Activated CD8-positive, alpha-beta memory T cell treated with anti-CD3 and anti-CD28 coated beads for 4 hours (primary cell): ENCODE measurements around the gene USP16.

Experiments used
- DNase-seq, 2 donors: peaks; one replicate each; pipeline ENCODE4 v3.0.0-alpha.2; 2020; ENCODE audit warnings: low read depth in 2 of 2

USP16 gene

DNA sequence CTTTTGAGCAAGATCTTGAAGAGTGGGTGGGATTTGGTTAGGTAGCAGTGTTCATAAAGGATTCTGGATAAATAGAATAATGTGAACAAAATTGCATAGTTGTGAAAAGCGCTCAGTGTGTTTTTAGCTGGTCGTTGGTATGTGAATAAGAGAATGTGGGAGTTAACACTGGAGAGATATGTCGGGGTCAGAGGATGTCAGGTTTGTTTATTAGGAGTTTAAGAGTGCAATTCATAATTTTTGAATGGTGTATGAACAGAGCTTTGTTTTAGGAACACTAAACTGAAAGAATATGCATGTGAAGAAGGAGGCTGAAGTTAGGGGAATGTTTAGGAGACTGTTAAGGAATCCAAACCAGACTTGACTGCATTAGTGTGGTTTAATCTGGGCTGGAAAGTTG is 9.4 kb downstream of the USP16 start:
- no peak for DNase-seq

DNA sequence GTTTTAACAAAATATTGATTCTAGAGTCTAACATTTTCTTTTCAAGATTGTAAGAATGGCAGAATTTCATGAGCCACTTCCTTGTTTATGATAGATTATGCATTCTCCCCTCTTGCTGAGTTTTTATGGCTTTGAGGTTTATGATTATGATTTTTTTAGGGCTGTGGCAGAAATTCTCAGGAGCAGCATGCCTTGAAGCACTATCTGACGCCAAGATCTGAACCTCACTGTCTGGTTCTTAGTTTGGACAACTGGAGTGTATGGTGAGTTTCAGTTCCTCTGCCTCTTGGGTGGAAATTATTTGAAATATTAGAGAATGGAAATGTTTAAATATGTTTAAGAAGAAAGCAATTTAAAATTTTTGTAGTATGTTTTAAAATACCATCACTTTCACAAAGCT is 10.2 kb downstream of the USP16 start:
- no peak for DNase-seq

DNA sequence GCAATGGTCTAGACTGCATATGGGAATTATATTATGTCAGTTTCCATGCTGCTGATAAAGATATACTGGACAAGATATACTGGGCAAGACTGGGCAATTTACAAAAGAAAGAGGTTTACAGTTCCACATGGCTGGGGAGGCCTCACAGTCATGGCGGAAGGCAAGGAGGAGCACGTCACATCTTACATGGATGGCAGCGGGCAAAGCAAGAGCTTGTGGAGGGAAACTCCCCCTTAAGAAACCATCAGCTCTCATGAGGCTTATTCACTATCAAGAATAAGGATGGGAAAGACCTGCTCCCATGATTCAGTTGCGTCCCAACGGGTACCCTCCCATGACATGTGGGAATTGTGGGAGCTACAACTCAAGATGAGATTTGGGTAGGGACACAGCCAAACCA is 27.8 kb downstream of the USP16 start:
- no peak for DNase-seq

DNA sequence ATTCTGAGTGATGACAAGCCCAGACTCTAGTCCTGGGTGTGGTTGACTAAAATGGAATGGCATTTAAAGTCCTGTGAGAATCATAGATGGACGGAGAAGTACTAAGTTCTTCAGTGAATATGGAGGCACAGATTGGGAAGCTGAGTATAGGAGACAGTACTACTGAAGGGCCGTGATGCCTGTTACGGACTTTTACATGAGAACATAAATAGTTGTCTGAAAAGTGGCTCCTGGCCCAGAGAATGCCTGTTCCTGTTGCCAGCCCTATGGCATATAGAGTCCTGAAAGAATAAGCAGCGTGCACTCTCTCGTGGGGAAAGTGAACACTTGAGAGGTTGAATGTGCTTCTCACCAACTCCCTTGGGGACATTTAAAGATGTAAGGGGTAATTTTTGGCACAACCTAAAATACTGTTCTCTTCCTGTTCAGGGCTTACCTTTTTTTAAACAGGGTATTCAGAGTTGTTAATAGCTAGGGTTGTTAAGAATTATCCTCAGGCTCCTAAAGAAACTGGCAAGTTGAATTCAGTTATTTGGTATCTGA is 28.6 kb downstream of the USP16 start:
- no peak for DNase-seq

DNA sequence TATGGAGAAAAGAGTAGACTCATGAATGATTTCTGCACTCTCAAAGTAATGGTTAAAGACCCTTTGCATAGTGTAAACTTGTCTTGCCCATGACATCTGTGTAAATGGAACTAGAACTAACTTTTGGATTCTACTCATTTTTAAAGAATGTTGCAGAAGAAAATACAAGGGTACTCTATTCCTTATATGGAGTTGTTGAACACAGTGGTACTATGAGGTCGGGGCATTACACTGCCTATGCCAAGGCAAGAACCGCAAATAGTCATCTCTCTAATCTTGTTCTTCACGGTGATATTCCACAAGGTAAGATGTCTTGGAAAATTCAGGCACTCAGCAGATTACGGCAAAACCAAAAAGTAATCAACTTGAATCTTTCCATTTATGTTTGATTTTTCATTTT is 29.2 kb downstream of the USP16 start:
- DNase-seq = no peak

DNA sequence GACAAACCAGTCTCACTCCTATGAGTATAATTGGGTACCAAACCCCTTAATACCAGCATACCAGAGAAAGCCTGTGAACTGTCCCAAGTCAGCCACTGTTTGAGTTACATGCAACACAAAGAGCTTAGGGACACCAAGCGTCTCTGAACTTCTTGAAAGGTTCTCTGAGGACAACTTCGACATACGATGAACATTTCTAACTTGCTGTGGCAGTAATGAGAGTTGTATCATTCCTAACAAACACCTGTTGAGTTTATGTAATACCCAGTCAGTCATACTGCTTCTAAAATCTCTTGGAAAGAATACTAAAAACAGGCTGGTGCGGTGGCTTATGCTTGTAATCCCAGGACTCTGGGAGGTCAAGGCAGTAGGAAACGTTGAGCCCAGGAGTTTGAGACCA is 30.6 kb downstream of the USP16 start:
- DNase-seq = no peak

DNA sequence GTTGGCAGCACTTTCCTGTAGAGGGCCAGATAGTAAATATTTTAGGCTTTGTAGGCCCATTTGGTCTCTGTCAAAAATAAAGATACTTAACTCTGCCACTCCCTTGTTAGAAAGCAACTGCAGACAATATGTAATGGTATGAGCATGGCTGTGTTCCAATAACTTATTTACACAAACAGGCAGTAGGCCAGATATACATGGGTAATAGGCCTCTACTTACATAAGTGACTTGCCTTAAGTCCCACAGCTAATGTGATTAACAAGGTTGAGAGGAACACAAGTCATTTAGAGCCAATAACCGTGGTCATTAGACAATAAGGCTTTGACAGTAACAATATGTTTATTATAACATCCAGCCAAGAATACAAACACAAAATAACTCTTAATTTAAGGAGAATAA is 31.5 kb downstream of the USP16 start:
- no peak for DNase-seq

DNA sequence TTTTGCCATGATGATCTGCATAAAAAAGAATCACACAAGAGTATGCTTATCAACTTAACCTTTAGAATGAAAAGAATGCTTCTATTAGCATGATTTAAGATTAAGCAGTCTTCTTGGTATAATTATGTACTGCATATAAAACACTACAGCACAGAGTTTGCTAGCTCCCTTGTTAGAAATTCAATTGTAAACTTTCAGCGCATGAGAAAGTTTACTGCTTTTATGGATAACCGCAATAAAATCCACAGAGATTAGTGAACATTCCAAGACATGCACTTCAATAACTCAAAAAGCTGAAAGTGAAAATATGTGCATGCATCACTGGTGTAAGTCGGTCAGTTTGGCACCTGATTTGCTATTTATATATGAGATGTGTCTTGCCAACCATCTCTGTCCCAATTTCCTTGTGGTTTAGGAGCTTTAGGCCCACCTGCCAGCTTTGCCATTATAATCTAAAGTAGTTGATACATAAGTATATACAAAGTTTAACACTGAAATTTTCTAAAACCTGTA is 32.1 kb downstream of the USP16 start:
- DNase-seq = no peak

DNA sequence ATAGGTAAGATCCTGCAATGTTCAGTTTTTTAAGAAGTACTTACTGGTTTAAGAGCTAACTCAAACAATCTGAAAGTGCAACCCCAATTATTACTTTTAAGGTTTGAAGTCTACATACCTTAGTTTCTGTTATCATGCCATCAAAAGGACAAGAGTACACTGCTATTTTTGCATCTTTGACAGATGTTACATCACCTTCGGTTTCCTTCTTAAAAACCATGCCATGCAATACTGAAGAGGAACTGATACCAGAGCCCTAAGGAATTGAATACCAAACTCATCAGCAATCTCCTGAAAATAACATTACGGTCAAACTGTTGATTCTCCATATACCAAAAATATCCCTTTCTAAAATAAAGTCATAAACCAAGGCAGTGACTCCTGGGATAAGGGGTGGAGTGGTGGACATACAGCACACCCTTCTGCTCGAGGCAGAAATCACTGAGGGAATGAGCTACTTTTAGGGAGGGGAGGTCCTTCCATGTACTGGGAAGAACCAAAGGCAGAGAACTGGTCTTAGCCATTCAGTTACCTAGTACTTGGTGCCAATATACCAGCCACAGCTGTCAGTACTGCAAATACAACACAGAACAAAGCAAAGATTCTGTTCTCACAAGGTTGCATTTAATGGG is 40.5 kb downstream of the USP16 start:
- no peak for DNase-seq

DNA sequence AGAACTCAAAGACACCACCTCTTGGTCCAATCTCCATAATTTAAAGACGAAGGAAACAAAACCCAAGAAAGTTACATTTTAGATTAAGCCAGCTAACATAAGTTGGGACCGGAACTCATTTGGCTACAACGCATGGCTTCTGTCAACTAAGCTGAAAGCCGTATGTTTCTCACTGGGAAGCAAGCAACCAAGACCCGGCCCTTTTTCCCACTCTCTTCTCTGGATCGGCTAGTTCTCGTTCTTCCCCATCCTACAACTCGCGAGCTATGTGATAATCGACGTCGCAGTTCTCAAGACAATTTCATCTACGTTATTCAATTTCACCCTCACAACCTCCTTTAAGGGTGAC is 48.4 kb downstream of the USP16 start:
- DNase-seq = no peak

DNA sequence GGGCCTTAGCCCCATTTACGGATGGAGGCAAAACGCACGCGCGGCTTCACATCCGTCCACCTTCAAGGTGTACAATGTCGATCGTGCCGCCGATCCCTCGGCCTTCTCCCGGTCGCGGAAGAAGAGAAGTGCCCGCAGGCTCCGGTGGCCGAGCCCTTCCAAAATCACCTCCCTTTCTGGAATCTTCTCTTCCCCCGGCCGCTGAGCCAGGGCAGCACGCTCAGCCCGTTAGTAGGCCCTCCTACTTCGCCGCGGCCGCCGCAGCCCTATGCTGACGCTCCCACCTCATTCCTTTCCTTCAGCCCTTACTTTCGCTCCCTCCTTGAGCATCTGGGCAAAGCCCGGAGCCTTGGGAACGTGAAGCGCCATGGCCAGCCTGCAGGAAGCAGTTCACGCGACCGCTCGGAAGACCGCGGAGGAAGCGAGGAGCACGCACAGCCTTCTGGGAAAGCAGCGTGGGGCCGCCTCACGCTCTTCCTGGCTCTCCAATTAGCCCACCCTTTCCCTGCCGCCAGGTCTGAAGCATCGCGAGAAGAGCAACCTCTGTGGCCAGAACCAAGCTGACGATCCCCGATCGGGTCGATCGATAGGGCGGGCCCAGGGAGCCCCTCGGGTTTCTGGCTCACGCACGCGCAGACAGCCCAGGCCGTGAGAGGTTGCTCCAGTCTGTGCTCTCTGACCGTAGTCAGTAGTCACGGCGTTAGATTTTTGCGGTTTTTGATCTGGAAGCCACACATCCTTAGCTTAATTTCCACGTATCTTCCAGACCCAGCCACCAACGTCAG is 48.9 kb downstream of the USP16 start, which contains the start of gene CCT8:
Gene CCT8 (minus strand): TSS at position 427 of the 785 bp plus-strand sequence. CDS start 58 bp downstream, at position 369.
- peak; percentile 96 to 99 for DNase-seq

DNA sequence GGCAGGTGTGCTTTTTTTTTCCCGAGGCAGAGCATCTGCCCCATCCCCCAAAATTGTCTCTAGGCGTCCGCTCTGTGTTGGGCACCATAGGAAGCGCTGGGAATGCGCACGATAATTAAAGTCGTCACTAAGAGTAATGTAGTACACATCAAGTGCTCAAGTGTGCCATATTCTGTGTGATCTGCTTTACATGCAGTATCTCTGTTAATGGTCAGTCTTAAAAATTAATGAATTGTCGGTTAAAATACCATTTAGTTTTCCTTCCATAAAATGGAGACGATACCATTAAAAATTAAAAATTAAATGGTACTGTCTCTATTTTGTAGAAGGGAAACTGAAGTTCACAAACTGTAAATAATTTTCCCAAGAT is 49.5 kb downstream of the USP16 start:
- DNase-seq = no peak

DNA sequence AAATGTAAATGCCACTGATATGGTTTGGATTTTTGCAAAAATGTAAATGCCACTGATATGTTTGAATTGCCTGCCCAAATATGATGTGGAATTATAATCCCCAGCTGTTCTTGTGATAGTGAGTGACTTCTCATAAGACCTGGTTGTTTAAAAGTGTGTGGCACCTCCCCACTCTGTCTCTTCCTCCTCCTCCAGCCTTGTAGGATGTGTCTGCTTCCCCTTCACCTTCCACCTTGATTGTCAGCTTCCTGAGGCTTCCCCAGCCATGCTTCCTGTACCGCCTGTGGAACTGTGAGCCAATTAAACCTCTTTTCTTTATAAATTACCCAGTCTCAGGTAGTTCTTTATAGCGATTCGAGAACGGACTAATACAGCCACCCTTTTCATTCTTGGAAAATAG is 50.3 kb downstream of the USP16 start:
- no peak for DNase-seq

DNA sequence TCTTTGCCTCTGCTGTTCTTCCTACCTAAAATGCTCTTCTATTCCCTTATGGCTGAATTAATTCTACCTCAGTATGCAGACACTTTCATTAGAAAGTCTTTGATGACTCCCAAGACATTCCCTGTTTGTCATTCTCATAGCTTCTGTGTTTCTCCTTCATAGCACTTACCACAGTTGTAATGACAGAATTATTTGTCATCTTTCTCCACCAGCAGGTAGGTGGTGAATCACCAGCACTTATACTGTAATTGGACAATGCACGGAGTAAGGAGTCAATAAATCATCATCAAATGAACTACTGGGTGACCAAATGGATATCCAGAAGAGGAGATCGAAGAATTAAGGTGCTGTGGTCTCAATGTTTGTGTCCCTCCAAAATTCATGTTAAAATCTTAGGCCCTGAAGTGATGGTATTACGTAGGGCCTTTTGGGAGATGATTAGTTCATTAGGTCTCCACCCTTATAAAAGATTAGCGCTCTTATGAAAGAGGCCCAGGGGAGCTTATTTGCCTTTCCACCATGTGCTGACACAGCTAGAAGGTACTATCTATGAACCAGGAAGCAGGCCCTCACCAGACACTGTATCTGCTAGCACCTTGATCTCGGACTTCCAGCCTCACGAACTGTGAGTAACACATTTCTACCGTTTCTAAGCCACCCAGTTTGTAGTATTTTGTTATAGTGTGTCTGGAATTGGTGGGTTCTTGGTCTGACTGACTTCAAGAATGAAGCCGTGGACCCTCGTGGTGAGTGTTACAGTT is 51.4 kb downstream of the USP16 start:
- DNase-seq = no peak

DNA sequence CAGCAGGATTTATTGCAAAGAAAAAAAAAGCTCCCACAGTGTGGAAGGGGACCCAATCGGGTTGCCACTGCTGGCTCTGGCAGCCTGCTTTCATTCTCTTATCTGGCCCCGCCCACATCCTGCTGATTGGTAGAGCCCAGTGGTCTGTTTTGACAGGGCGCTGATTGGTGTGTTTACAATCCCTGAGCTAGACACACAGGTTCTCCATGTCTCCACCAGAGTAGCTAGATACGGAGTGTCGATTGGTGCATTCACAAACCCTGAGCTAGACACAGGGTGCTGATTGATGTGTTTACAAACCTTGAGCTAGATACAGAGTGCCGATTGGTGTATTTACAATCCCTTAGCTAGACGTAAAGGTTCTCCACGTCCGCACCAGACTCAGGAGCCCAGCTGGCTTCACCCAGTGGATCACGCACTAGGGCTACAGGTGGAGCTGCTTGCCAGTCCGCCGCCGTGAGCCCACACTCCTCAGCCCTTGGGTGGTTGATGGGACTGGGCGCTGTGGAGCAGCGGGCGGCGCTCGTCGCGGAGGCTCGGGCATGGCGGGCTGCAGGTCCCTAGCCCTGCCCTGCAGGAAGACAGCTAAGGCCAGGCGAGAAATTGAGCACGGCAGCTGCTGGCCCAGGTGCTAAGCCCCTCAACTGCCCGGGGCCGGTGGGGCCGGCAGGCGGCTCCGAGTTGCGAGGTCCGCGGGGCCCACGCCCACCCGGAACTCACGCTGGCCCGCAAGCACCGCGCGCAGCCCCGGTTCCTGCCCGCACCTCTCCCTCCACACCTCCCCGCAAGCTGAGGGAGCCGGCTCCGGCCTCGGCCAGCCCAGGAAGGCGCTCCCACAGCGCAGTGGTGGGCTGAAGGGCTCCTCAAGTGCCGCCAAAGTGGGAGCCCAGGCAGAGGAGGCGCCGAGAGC is 52.5 kb downstream of the USP16 start:
- DNase-seq = peak in 1 of 2 donors; percentile 48

DNA sequence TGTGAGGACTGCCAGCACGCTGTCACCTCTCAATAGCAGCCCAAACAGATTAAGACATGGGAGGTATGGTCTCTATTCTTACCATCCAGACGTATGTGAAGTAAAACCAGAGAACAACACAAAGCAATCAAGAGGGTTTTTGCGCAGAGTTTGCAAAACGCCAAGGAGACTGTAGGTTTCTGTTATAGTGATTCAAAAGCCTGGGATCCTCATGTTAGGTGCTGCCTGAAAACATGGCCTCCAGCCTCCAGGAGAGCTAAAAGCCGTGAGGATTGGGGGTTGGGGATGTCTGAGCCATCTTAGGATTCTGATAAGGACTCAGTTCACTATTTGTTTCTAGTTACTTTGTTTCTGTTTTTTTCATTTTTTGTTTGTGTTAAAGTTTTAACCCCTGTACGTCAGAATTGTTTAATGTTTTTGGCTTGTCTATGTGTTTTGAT is 53.2 kb downstream of the USP16 start:
- DNase-seq = no peak

DNA sequence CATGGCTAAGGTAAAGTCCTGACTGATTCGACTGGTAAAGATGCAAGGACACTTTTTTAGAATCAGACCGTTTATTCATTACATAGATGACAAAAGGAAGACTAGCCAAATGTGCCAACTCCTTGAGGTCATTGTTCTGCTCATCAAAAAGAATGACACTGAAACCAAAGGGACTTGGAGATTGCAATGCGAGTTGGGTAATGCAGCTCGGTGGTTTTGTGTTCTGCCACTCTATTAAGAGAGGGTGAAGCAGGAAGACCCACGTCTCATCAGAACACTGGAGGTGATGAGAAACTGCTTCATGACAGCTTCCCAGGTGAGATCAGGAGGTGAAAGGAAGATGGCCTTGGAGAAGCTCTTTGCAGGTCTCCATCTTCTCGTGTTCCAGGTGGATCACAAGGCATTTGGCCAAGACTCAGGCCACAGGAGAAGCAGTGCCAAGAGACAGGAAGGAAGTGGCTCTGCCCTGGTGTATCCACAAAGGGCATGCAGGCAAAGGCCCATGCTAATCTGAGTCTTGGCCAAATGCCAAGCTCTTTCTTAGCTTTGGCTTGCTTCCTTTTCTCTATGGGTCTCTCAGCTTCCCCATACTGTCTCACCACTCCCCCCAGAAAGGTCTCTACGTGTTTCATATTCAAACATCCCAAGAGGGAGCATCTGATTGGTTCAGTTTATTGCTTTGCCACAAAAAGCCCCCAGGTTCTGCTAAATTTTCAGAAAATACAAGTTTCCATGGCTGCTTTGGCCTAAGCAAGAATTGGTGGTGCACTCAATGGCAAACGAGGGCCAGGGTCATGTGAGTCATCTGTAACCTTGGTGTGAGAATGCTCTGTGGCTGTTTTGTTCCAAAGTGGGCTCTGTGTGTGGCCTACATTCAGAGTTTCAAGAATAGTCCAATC is 54.6 kb downstream of the USP16 start:
- DNase-seq = no peak

DNA sequence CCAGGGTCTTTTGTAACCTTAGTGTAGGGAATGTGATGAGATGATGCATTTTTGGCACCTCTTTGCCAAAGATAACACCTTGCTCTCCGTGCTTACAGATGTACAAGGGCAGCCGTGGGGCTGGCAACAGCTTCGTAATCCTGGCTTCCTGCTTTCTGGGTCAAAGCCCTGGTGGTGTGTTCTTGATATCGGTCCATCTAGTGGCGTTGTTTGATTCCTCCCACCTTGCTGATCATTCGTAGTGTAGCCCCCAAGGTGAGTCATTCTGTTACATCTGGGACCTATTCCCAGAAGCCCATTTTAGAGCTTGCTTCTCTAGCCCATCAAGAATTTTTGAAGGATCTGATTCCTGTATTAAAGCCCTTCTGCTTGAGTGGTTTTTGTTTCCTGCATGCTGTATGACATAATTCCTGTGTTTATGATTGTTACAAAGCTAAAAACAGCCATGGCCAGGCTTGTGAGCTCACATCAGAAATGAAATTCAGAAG is 56.0 kb downstream of the USP16 start:
- no peak for DNase-seq

DNA sequence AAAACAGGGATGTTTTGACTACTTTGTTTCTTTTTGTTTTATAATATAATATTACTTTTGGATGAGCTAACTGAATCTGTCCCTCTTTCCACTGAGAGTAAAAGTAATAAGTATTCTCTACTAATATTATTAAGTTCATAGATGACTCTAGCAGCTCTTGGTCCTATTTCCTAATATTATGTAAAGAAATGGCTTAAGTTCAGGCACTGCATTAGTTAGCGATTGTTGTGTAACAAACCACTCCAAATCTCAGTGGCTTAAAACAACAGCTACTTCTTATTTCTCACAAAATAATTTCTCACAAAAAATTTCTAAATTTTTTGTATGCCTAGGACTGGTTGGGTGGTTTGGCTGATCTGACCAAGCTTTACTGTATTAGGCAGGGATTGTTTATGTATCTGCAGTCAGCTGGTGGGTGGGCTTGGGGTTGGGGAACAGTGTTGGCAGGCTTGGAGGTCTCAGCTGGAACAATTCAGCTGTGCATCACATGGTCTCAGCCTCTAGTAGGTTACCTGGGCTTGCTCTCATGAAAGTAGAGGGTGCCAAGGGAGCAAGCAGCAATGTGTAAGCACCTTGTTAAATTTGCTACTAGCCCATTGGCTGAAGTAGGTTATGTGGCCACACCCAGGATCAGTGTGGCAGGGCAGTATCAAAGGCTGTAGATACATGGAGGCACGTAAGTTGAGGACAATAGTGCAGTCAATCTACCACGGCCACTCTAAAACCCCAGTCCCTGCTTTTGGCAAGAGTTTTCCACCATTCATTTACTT is 57.8 kb downstream of the USP16 start:
- no peak for DNase-seq
